DOHH2 (cell line): ENCODE measurements around the gene RFLNA.

ENCODE experiments used
- EZH2phosphoT487 ChIP-seq: fragments of 200-600 bp; sonication (generic); IDR thresholded peaks from 2 replicates; pipeline ENCODE4 v1.6.1; 2017; ENCODE audit warnings: borderline replicate concordance, mild to moderate bottlenecking, antibody characterized with exemption, low read length, moderate library complexity, mixed read lengths
- TF ChIP-seq, protein P1 (sequence below): fragments of 200-600 bp; sonication (generic); IDR thresholded peaks from one replicate; pipeline ENCODE4 v1.5.1; 2014; ENCODE audit warnings: antibody characterized with exemption, mild to moderate bottlenecking, low read depth, low read length; ENCODE audit not compliant: poor library complexity, severe bottlenecking

DNA sequence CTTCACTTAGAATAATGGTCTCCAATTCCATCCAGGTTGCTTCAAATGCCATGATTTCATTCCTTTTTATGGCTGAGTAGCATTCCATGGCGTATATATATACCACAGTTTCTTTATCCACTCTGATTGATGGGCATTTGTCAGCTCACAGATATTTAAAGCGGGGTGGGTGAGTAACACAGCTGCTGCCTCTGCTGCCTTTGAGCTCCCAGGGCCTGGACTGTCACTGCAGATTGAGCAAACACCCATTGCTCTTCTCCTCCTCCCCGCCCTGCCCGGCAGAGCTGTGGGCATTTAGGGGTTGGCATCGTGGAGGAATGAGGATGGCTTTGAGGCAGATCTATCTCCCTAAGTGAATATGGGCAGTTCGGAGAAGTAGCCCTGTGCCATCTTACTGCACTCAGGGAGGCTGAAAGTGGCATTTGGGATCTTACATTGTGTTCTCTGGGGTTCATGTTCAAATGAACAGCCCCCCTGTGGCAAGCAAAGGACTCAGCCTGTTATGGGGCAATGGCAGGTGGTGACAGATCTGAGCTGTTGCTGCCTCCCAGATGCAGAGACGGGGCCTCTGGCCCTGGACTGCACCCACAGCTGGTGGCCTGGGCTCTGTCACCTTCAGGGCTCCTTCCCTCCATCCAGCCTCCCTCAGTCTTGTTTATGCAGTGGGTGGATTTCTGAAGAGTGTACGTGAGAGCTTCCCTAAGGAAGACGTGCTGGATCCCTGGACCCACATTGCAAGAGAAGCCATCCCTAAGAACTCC lies 4.9 kb downstream of the RFLNA start:
- TF ChIP-seq, protein P1, sequence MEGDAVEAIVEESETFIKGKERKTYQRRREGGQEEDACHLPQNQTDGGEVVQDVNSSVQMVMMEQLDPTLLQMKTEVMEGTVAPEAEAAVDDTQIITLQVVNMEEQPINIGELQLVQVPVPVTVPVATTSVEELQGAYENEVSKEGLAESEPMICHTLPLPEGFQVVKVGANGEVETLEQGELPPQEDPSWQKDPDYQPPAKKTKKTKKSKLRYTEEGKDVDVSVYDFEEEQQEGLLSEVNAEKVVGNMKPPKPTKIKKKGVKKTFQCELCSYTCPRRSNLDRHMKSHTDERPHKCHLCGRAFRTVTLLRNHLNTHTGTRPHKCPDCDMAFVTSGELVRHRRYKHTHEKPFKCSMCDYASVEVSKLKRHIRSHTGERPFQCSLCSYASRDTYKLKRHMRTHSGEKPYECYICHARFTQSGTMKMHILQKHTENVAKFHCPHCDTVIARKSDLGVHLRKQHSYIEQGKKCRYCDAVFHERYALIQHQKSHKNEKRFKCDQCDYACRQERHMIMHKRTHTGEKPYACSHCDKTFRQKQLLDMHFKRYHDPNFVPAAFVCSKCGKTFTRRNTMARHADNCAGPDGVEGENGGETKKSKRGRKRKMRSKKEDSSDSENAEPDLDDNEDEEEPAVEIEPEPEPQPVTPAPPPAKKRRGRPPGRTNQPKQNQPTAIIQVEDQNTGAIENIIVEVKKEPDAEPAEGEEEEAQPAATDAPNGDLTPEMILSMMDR: no peak
- no peak for TF ChIP-seq EZH2phosphoT487
